Heart left ventricle (tissue), 16 donors: Measurements from ENCODE around the gene ATG4A. TPM values are rescaled to one million over a fixed set of nuclear protein-coding genes. Genes with fewer than 3 reads are reported as not detected.

Experiments used
- ATAC-seq, 4 donors: fragments of 200-7000 bp; cut with Tn5 transposase; one replicate each; pipeline ENCODE4 v1.9.1; 2020 to 2022; ENCODE audit warnings: moderate library complexity in 4 of 4, mild to moderate bottlenecking in 3 of 4, moderate number of reproducible peaks in 1 of 4
- DNase-seq, 5 donors: peaks; one replicate each; pipeline ENCODE4 v3.0.0-alpha.2; 2020
- H3K27ac ChIP-seq, 12 donors: fragments of 200-600 bp; sonication (generic) in 4 of 12; one replicate each; pipeline versions ENCODE4 v1.5.0 to v1.8.0; 2016 to 2022; ENCODE audit warnings: mild to moderate bottlenecking in 2 of 12
- H3K27me3 ChIP-seq, 9 donors: fragments of 200-600 bp; sonication (generic) in 2 of 9; one replicate each; pipeline versions ENCODE4 v1.5.1 to v1.8.0; 2016 to 2022; ENCODE audit warnings: mild to moderate bottlenecking in 3 of 9
- H3K36me3 ChIP-seq, 9 donors: fragments of 200-600 bp; sonication (generic) in 2 of 9; one replicate each; pipeline versions ENCODE4 v1.5.0 to v1.8.0; 2018 to 2022; ENCODE audit warnings: mild to moderate bottlenecking in 2 of 9
- H3K4me1 ChIP-seq, 12 donors: fragments of 200-600 bp; sonication (generic) in 4 of 12; one replicate each; pipeline versions ENCODE4 v1.5.0 to v1.8.0; 2016 to 2022; ENCODE audit warnings: mild to moderate bottlenecking in 3 of 12
- H3K4me3 ChIP-seq, 12 donors: fragments of 200-600 bp; sonication (generic) in 4 of 12; one replicate each; pipeline versions ENCODE4 v1.5.0 to v1.8.0; 2017 to 2022; ENCODE audit warnings: mild to moderate bottlenecking in 9 of 12, moderate library complexity in 4 of 12
- H3K9me3 ChIP-seq, 12 donors: fragments of 200-600 bp; sonication (generic) in 4 of 12; one replicate each; pipeline versions ENCODE4 v1.5.0 to v1.8.0; 2016 to 2022; ENCODE audit warnings: mild to moderate bottlenecking in 1 of 12
- CTCF ChIP-seq, 12 donors: fragments of 200-600 bp; sonication (generic) in 4 of 12; IDR thresholded peaks; one replicate each; pipeline versions ENCODE4 v1.5.0 to v1.8.0; 2018 to 2022; ENCODE audit warnings: antibody characterized with exemption in 12 of 12, mild to moderate bottlenecking in 5 of 12
- POLR2A ChIP-seq, 2 donors: fragments of 450-650 bp; IDR thresholded peaks; one replicate each; pipeline ENCODE4 v1.6.1; 2017; ENCODE audit warnings: antibody characterized with exemption in 2 of 2, mild to moderate bottlenecking in 2 of 2, moderate library complexity in 2 of 2
- WGBS, 4 donors: extraction: QIAGEN DNeasy Blood & Tissue Kit in 2 of 4; methylation state at CpG; one replicate each; pipeline versions ENCODE4 v1.1.5 to v1.1.7; 2013 to 2018; 5-methylcytosine and 5-hydroxymethylcytosine counted together
- intact Hi-C, 10 donors: fragments of 100-400 bp; cut with DNase I; formaldehyde crosslinking; loops; one replicate each; pipeline versions ENCODE4 v1.11.1 to v1.14.2; 2022
- polyA plus RNA-seq, 2 donors: library from polyadenylated mRNA; stranded (reverse); fragments of 200-250 nt; gene quantifications; one replicate each; pipeline ENCODE4 v1.2.3, GENCODE V29; 2013
- total RNA-seq, 9 donors: library from RNA; depleted of rRNA in 2 of 9; stranded (reverse); fragments of >200 nt in 2 of 9; fragmentation: NEBNext Ultra II Directional in 3 of 9; extraction: Animal tissue kit (Norgen Biotek cat#: 25700) in 3 of 9; gene quantifications; one replicate each; pipeline versions ENCODE4 v1.1.0 to v1.2.4, GENCODE V29; 2016 to 2023
- donor health status: ischemic (EF 13 %, LVEDD 7.1; RV severe dilation, severe dysfunction).
- donor health status: healthy with polysubstance abuse.
- donor health status: DM: no; HTN: yes; CAD: no.
- donor health status: DM: no; HTN: no; CAD: no.
- donor health status: ischemic (EF 25% LVEDD 6.9; RV normal size, moderate dysfunction).
- donor health status: ischemic (EF 25% LVEDD 5.7; RV mildly dilated, moderate dysfunction).
- donor health status: healthy.
- donor health status: DM: yes; HTN: yes; CAD: no.
- donor health status: ischemic (EF 35%, LVEDD 5.7; RV mildly dilated, moderate dysfunction).
- donor health status: nonischemic (EF 11% LVEDD 7.7; RV severe dilation, severe dysfunction).
- donor health status: DM: yes; HTN: yes; CAD: no.
- donor health status: PGD.
- donor health status: ischemic (EF 29% LVEDD 5.4; RV normal size, mild dysfunction).
- donor health status: nonischemic (EF 23%, LVEDD 6.1; RV moderate dilation, normal function).

The ATG4A gene
- total and polyA plus RNA-seq, 11 donors = 11.0 to 22.7 (median 18.0) TPM

GRCh38 chrX:108168961-108169740 is 77.6 kb downstream of the ATG4A start:
- TF ChIP-seq CTCF (IDR thresholded peaks at IDR 0.05) = no peak
- no peak for TF ChIP-seq POLR2A (IDR thresholded peaks at IDR 0.05)
- intact Hi-C loops = no loop called here
- Histone ChIP-seq H3K4me3 (no peak overlapping the region), H3K36me3 (no peaks in the 10 kb centered on the region), H3K27ac (no peak overlapping the region), H3K27me3 (peaks cover 0 to 5% (median 0%) of the 10 kb centered on the region in 9 donors), H3K9me3 (no peaks in the 10 kb centered on the region), H3K4me1 (no peaks in the 10 kb centered on the region)
- DNase-seq (no peak), ATAC-seq (no peak)
- WGBS, 4 donors = 78 to 98% (median 89%) methylated on average over 9 of the region's 9 CpGs

GRCh38 chrX:108169768-108170167 is 78.2 kb downstream of the ATG4A start:
- Histone ChIP-seq H3K9me3 (no peaks in the 10 kb centered on the region), H3K4me3 (no peak overlapping the region), H3K4me1 (no peaks in the 10 kb centered on the region), H3K27me3 (peaks cover 0 to 5% (median 0%) of the 10 kb centered on the region in 9 donors), H3K27ac (no peak overlapping the region), H3K36me3 (no peaks in the 10 kb centered on the region)
- WGBS, 4 donors = 89 to 99% (median 94%) methylated on average over 3 of the region's 3 CpGs
- no peak for TF ChIP-seq POLR2A (IDR thresholded peaks at IDR 0.05)
- no peak for TF ChIP-seq CTCF (IDR thresholded peaks at IDR 0.05)
- DNase-seq (no peak), ATAC-seq (no peak)
- intact Hi-C loops = no loop called here

GRCh38 chrX:108171671-108172070 is 80.1 kb downstream of the ATG4A start:
- intact Hi-C loops = no loop called here
- 92 to 98% (median 96%) methylated on average over 4 of the region's 4 CpGs for WGBS, 4 donors

More at GRCh38 chrX:108171671-108172070, 80.1 kb downstream of the ATG4A start:
- ATAC-seq = no peak
- H3K27me3 ChIP-seq = peaks cover 0 to 5% (median 0%) of the 10 kb centered on the region in 9 donors
- TF ChIP-seq POLR2A (IDR thresholded peaks at IDR 0.05) (no peak), CTCF (IDR thresholded peaks at IDR 0.05) (no peak)
- no peaks in the 10 kb centered on the region for H3K9me3 ChIP-seq
- H3K4me3 ChIP-seq = no peak overlapping the region
- H3K36me3 ChIP-seq = no peaks in the 10 kb centered on the region
- no peak overlapping the region for H3K27ac ChIP-seq
- DNase-seq = no peak
- H3K4me1 ChIP-seq = no peaks in the 10 kb centered on the region
